HG02642 (cell line): Measurements from ENCODE around the gene COL2A1.

ENCODE experiments used
- ATAC-seq: cut with Tn5 transposase; IDR thresholded peaks from one replicate; pipeline ENCODE4 v1.9.1; 2021; ENCODE audit warnings: mild to moderate bottlenecking; ENCODE audit not compliant: unreplicated experiment, poor library complexity

Gene COL2A1

DNA sequence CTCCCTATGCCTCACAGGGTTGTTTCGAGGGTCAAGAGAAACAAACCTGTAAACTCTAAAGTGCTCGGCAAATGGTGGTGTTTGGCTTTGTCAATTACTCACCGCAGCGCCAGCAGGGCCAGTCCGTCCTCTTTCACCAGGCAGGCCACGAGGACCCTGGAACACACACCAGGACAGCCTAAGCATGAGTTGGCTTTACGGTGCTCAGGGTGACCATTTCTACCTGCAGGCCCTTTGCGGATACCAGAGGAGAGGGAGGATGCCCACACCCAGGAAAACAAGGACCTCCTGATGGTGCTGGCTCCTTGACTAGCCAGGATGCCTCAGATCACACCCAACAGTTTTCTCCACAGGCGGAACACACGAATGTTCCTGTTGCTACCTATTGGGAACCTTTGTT, 11.5 kb downstream of the COL2A1 start:
- no peak for ATAC-seq

DNA sequence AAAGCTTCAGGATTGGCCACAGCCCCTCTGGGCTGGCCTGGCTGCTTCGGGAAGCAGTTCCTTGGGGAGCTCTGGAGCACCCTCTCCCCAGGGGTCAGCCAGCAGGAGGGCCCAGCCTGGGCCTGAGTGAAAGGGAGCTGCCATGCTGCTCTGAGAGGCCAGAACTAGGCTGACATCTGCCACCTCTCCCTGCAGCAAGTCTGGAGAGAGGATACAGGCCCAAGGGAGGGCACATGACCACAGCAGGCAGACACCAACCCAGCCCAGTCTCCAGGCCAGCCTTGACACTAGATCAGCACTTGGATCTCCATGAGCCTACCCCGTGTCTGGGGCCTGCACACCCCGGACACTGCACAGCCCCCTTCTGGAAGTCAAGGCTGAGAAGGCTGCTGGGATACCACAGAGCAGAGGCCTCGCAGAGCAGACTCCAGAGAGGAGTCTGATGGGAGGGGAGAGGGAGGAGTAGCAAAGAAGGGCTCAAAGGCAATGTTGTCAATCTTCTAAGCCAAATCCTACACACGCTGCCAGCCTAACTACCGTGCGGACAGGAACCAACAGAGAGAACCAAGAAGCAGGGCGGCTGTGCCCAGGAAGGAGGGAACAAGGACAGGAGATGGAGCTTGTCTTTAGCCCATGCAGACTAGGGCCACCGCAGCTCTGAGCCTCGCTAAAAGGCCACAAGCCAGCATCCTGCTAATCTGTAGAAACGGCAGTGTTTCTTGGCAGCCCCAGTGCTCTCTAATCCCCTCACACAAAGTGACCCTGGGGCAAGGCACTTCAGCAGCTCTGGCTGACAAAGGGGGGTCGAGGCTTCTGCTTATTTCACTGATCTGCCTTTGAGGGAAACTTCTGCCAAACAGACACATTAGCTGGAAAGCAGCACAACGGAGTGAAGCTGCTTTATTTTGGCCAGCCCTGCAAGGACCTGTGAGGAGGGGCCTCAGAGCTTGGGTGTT, 12.9 kb downstream of the COL2A1 start:
- ATAC-seq: no peak

DNA sequence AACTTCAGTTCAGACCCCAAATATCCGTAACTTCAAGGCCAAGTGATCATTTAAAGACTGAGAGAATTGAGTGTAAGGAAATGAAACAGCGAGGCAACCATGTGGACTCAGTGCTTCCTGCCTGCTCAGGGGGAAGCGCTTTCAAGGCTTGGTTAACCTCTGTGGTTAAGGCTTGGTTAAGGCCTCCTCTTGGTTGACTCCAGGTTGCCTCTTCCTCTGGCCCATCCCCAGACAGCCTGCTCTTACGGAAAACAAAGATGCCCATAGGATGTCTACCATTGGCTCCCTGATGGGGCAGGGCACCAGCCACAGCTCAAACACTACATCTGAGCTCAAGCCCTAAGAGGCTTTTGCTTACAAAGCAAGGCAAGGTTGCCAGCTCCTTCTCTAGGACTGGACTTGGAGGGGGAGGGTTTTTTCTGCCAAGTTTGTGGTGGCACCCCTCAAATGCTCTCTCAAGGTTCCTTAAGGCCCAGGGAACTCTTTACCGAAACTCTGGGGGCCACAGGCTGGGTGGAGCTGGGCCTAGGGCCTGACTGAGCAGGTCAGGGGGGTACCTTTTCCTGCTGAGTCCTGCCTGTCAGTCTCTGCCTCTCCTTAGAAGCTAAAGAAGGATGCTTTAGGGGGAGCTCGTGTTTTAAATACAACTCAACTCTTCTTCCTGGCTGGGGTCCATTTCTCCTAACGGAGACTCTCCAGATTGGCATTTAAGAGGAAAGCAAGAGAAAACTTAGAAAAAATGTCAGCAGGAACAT, 13.7 kb downstream of the COL2A1 start:
- peak; percentile 96 for ATAC-seq

DNA sequence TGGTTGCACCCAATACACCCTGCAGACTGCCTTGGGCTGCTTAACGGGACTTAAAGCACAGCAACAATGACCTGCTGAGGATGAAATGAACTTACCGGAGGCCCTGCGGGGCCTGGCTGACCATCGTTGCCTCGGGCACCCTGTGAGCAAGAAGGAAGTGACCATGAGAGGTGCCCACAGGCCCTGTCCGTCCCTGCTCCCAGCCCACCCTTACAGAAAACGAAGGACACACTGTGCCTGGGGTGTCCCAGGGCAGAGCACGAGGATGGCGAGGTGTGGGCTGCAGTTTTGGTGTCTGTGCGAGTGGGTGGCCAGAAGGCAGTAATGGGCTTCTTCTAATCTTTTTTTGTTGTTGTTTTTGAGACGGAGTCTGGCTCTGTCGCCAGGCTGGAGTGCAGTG, 14.6 kb downstream of the COL2A1 start:
- ATAC-seq: no peak

DNA sequence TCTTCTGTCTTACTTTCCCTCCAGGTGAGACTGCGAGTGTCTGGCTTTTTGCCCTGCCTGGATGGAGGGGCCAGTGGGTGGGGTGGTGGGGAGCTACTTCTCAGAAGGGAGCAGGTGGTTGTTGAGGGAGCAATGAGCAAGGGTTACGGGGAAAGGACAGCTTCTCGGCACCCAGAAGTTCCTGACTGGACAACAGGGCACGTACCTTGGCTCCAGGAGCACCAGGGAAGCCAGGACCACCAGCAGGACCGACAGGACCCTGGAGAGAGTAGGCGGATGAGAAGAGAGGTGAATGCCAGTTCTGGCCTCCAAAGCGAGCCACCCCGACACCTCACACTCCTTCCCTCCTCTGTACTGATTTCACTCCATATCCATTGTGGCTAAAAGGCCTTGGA, 15.3 kb downstream of the COL2A1 start:
- no peak for ATAC-seq

DNA sequence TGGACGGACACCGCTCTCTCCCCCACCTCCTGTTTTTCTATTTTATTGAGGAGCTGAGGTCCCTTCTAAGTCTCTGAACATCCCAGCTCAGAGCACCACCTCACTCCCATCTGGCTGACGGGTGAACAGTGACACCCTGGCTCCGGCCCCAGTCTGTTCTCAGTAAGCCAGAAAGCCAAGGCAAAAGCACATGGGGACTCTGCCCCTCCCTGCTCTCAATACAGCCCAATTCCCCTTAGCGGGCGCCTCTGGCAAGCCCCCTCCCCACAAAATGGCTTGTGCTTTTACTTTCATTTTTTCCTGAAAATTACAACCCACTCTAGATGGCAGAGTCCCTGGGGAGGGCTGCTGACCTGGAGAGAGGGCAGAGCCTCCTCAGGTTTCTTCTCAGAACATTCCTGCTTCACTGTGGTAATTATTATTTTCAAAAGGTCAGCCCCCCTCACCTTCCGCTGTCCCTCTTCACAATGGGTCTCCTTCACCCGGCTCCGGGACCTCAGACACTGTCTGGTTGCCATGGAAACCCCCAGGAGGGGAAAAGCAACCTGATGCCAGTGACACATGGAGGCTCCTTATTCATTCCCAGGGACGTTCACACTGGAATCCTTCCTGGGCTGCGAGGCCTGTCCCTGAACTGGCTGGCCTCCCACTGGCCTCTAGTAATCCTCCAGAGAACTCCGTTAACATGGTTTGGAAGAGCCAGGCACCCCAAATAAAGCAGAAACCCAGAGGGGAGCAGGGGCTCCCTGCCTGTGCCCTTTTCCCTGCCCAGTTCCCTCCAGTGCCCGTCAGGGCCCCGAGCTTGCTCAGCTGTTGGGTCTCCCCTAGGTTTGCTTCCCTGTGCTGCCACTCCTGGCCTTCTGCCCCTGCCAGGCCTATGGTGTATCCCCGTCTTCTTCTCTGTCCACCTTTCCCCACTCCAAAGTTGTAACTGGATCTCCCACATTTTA, 15.9 kb downstream of the COL2A1 start:
- ATAC-seq: no peak

DNA sequence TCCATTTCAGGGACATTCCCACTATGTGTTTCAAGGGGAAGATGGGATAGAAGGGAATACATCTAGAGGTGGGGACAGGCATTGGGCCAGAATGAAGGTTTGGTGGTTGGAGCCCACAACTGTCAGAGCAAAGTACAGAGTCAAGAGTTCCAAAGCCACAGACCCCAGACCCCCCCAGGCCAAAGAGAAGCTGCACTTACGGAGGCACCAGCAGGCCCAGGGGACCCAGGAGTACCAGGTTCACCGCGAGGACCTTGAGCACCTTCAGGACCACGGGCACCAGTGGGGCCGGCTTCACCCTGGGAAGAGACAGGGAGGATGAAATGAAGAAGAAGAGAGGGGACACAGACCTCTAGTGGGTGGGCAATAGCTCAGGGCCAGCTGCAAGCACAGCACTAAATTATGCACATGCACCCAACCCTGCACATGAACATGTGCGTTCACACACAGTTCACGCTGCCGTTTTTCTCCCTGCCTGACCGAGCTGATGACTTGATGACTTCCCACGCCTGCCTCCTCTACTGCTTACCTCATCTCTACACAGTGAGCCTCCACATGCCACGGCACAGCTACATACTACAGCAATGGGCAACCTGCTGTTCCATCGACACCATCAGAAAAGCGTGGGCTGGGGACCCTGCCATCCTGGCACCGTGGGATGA, 16.7 kb downstream of the COL2A1 start:
- ATAC-seq: no peak

DNA sequence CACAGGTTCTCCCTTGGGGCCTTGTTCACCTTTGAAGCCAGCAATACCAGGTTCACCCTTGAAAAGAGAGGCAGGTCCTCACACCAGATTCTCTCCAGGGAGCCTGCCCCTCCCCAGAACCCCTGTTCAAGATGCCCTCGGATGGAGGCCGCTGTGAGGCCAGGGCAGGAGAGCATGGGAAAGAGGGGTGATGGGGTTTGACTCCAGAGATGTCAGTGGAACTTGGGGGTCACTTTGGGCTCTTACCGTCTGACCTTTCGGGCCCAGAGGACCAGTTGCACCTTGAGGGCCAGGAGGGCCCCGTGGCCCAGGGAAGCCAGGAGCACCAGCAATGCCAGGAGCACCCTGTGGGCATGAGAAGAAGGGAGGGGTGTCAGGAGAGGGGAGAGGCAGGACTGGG, 17.4 kb downstream of the COL2A1 start:
- ATAC-seq: no peak

DNA sequence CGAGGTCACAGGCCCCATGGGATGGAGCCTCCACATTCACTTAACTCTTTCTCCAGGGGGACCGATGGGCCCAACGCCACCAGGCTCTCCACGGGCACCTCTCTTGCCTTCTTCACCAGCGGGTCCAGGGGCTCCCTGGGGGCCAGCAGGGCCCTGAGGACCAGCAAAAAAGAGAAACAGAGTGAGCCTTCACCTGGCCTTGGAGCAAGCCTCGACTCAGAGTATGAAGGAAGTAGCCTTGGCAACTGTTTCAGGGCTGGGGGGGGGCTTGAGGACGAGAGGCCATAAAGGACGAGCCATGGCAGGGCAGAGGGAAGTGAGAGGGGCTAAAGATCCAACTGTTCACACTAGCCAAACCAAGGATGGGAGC, 18.0 kb downstream of the COL2A1 start:
- no peak for ATAC-seq

DNA sequence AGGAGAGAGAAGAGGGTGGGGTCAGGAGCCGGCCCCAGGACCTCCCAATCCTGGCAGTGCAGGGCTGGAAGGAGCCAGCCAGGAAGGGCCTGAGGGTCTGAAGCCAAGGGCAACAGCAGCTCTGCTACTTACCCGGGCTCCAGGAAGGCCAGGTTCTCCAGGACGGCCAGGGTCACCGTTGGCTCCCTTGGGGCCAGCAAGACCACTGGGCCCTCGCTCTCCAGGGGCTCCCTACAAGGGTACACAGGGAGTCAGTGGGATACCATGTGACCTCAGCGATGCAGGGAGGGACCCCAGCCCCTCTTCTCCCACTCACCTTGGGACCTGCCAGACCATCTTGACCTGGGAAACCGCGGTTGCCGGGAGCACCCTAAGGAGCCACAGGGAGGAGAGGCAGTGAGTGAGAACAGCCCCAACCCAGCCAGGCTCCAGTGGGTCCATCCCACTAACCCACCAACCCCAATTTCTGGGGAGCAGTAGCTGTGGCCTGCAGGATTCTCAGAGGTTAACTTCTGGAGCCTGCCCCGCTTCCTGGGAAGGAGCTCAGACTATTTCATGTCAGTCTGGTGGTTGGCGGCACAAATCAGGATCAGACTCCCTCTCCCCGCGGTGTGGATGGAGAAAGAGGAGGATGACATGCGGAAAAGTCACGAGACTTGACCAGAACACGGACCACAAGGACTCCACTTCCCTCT, 18.5 kb downstream of the COL2A1 start:
- ATAC-seq: no peak

DNA sequence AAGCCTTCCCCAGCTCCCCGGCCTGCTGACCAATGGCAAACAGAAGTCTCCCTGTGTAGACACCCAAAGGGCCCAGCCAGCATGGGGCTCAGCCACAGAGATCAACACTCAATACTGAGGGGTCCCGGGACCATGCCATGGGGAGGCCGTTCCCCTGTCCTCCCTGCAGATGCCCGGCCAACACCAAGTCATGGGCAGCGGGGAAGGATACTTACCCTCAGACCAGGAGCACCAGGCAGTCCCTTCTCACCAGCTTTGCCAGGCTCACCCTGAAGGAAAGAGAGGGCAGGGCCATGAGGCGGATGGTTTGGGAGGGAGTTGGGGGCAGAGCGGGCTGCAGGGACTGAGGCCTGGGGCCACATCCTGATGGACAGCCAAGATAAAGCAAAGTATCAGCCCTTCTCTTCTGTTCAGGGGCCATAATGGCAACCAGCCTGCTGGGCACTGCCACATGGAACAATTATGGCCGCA, 19.9 kb downstream of the COL2A1 start:
- no peak for ATAC-seq

DNA sequence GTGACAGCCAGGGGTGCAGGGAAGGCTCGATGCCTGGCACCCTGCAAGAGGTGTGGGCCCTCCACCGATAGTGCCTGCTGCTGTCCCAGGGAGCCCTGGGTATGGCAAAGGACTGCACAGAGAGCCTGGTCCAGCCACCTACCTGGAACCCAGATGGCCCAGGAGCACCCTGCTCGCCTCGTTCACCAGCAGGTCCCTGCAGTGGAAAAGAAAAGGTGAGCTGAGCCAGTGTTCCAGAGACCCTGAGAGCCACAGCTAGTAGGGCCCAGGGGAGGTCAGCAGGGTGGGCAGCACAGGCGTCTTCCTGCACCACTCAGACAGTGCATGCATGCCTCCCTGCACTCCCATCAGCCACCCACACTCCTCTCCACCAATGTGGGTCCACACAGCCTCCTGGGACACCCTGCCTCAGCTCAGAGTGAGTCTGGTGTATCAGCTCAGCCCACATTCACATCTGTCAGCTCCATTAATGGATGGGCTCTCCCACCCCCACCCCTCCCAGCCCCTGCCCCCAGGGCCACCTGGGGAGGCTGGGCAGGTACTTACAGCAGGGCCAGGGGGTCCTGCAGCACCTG, 20.6 kb downstream of the COL2A1 start:
- no peak for ATAC-seq

DNA sequence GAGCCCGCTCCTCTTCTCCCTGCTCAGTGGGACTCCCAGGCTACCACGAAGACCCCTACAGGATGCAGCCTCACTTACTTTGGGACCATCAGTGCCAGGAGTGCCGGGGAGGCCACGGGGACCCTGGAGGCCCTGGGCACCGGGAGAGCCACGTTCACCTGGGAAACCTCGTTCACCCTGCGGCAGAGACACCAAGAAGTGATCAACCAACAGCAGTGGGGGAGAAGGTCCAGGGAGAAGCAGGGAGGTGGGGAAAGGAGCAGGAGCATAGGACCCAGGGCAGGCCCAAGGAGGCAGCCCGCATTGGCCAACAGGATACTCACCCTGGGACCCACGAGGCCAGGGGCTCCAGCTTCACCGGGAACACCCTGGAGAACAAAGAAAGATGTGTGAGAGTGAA, 21.5 kb downstream of the COL2A1 start:
- no peak for ATAC-seq

DNA sequence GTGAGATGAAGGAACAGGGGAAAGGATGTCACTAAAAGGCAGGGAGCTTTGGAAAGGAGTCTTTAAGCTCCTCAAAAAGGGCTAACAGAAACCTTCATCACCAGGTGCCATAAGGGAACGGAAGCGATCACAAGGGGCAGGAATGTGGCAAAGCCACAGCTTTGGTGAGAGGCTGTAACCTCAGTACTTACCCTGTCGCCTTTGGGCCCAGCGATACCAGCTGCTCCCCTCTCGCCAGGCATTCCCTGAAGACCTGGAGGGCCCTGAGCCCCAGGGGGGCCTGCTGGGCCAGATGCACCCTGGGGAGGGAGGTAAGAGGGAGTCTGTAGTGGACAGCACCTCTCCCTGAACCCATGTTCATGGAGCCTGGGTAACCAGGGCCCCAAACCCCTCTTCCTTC, 22.0 kb downstream of the COL2A1 start:
- no peak for ATAC-seq

DNA sequence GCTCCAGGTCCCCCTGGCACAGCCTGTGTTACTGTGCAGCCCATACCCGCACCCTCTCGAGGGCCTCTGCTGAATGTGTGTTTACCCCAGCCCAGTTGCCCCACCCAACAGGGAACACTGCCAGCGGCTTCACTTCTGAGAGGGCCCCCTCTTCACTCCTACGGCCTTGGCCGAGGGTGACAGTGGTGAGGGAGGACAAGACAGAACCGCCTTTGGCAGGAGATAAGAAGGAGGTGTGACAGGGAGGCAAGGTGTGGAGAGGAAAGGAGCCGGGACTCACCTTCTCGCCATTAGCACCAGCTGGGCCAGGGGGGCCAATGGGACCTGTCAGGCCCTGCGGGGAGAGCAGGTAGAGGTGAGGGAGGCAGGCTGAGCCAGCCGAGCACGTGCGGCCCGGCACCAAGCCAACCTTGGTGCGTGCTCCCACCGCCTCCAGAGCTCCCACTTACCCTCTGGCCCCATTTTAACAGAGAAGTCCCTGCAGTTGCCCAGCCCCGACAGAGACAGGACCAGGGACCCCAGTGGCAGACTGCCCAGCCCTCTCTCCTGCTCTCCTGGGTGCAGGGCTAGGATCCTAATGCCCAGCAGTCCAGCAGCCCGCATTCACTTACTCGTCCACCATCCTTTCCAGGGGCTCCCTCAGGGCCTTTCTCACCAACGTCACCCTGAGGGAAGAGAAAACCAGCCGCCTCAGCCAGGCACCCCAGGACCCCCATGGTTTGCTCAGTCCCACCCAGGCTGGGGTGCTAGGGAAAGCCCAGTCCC, 22.6 kb downstream of the COL2A1 start:
- ATAC-seq: no peak

DNA sequence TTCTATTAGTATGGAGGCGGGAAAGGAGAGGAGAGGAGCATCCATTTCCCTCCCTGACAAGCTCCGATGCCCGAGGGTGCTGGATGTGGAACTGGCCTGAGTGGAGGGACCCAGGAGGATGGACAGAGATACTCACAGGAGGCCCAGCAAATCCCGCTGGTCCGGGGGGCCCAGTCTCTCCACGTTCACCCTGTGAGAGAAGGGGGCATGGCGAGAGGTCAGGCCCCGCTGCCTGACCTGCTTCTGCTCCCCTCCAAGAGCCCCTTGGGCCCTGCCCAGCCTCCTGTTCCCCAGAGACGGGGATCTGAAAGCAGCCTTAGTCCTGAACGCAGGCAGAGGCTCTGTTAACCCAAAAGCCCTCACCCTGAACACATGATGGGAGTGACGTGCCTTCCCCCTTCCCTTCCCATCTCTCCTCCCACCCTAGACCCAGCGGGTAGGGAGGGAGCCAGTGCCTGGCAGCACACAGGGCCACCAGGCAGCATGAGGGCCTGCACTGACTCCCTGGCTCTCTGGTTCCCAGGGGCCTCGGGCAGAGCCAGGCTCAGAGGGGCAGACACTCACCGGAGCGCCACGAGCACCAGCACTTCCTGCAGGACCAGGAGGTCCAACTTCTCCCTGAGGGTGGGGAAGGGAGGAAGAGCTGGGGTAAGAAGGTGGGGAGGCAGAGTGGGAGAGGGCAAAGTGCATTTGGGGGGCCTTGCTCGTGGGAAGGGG, 23.3 kb downstream of the COL2A1 start:
- no peak for ATAC-seq

DNA sequence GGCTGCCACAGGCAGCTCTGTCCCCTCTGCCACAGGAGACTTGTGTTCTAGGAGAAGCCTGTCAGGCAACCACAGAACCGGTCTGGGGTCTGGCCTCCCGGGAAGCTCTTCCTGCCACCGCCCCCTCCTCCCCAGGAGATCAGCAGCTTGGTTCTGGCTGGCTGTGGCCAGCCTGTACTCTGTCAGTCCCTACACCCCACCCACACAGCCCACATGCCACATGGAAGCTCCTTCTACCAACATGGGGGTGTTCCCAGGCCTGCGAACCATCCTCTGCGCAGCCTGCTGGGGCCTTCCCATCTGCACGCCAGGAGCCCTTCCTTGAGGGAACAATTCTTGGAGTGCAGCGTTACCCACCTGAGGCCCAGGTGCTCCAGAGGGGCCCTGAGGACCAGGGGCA, 24.1 kb downstream of the COL2A1 start:
- ATAC-seq: no peak

DNA sequence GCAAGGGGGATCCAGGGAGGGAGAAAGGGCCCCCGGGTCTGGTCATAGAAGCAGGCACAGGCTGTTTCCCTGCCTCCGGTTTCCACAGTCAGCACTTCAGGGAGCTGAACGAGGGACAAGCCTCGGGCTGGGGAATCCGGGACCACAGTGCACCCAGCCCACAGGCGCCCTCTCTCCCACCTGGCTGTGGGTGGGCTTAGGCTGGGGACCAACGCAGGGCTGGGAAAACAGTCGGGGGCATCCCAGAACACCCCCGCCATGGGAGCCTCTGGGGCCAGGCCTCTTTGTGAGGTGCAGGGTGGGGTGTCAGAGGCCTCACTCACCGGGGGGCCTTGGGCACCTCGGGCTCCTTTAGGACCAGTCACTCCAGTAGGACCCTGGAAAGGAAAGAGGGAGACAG, 24.6 kb downstream of the COL2A1 start:
- no peak for ATAC-seq
